ENCODE results near the gene GRM7.

The GRM7 gene

GRCh38 chr3:7388026-7388425 is 527.1 kb downstream of the GRM7 start:
- H3K4me3 ChIP-seq (ENCODE audit: extremely low read depth, insufficient read depth, low read length, poor library complexity, severe bottlenecking), result no peak overlapping the region
- no peaks in the 10 kb centered on the region for H3K36me3 ChIP-seq (ENCODE audit: control insufficient read depth, insufficient read depth, low read length)
- H3K27ac ChIP-seq (ENCODE audit: low read depth, low read length, severe bottlenecking), result no peak overlapping the region
- 83% methylated on average over 1 of the region's 2 CpGs; no CpG with 5 or more reads in 1 of the 2 experiments for WGBS, 2 experiments (ENCODE audit: insufficient coverage in 2 of 2)
- H3K9me3 ChIP-seq (ENCODE audit: control insufficient read depth, low read length), result no peaks in the 10 kb centered on the region
- no peaks in the 10 kb centered on the region for H3K4me1 ChIP-seq (ENCODE audit: control insufficient read depth, insufficient read depth, low read length, poor library complexity, severe bottlenecking)

DNA sequence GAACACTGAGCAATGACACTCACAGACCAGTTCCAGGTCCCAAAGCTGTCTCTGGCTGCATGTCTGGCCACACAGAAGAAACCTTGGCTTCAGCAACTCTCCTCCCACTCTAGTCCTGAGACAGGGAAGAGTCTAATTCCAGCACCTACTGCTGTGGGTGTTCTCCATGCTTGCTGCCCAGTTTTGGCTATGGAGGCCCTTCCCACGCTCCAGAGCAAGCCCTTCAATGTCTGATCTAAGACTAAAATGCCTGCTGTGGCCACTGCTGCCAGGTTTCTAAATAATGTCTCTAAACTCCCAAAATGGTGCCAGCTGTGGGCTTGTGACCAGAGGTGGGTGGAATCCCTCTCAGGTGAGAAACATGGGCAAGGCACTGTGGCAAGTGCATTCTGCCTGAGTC is 531.3 kb downstream of the GRM7 start:
- Histone ChIP-seq H3K4me1 (ENCODE audit: control insufficient read depth, insufficient read depth, low read length, poor library complexity, severe bottlenecking) (peaks cover 5% of the 10 kb centered on the region), H3K4me3 (ENCODE audit: extremely low read depth, insufficient read depth, low read length, poor library complexity, severe bottlenecking) (no peak overlapping the region), H3K27ac (ENCODE audit: low read depth, low read length, severe bottlenecking) (no peak overlapping the region), H3K9me3 (ENCODE audit: control insufficient read depth, low read length) (no peaks in the 10 kb centered on the region), H3K36me3 (ENCODE audit: control insufficient read depth, insufficient read depth, low read length) (no peaks in the 10 kb centered on the region)
- 75% methylated on average over 1 of the region's 1 CpG; no CpG with 5 or more reads in 1 of the 2 experiments for WGBS, 2 experiments (ENCODE audit: insufficient coverage in 2 of 2)

- Histone ChIP-seq H3K27ac (ENCODE audit: low read depth, low read length, severe bottlenecking) (no peak overlapping the region), H3K4me1 (ENCODE audit: control insufficient read depth, insufficient read depth, low read length, poor library complexity, severe bottlenecking) (peaks cover 5% of the 10 kb centered on the region), H3K36me3 (ENCODE audit: control insufficient read depth, insufficient read depth, low read length) (no peaks in the 10 kb centered on the region), H3K4me3 (ENCODE audit: extremely low read depth, insufficient read depth, low read length, poor library complexity, severe bottlenecking) (no peak overlapping the region), H3K9me3 (ENCODE audit: control insufficient read depth, low read length) (no peaks in the 10 kb centered on the region)
- WGBS, 2 experiments (ENCODE audit: insufficient coverage in 2 of 2), result 93 to 95% methylated on average over 3 of the region's 6 CpGs
Measured at GRCh38 chr3:7393944-7394605, 533.2 kb downstream of the GRM7 start.

DNA sequence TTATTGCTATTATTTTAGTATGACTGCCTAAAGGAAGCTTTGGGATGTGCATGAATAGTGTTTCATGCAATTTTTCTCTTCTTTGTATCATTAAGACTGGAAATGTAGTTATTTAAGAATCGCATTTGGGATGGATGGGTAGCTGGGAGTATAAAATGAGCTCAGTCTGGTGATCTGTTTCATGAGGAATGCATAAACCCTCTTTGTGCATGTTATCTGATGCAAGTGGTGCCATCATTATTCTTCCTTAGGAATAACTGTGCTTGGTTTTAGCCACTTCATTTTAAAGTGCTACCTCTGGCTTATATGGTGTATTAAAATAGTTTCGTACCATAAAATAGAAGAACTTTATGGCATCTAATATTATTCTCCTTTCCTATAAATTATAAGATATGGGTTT is 535.6 kb downstream of the GRM7 start:
- no CpG with 5 or more reads among the region's 2 CpGs for WGBS, 2 experiments (ENCODE audit: insufficient coverage in 2 of 2)
- H3K9me3 ChIP-seq (ENCODE audit: control insufficient read depth, low read length), result no peaks in the 10 kb centered on the region
- peaks cover 5% of the 10 kb centered on the region for H3K4me1 ChIP-seq (ENCODE audit: control insufficient read depth, insufficient read depth, low read length, poor library complexity, severe bottlenecking)
- no peaks in the 10 kb centered on the region for H3K36me3 ChIP-seq (ENCODE audit: control insufficient read depth, insufficient read depth, low read length)
- no peak overlapping the region for H3K27ac ChIP-seq (ENCODE audit: low read depth, low read length, severe bottlenecking)
- no peak overlapping the region for H3K4me3 ChIP-seq (ENCODE audit: extremely low read depth, insufficient read depth, low read length, poor library complexity, severe bottlenecking)

- Histone ChIP-seq H3K27ac (ENCODE audit: low read depth, low read length, severe bottlenecking) (no peak overlapping the region), H3K9me3 (ENCODE audit: control insufficient read depth, low read length) (no peaks in the 10 kb centered on the region), H3K4me1 (ENCODE audit: control insufficient read depth, insufficient read depth, low read length, poor library complexity, severe bottlenecking) (peaks cover 5% of the 10 kb centered on the region), H3K4me3 (ENCODE audit: extremely low read depth, insufficient read depth, low read length, poor library complexity, severe bottlenecking) (no peak overlapping the region), H3K36me3 (ENCODE audit: control insufficient read depth, insufficient read depth, low read length) (no peaks in the 10 kb centered on the region)
- no CpG with 5 or more reads among the region's 2 CpGs for WGBS, 2 experiments (ENCODE audit: insufficient coverage in 2 of 2)
Measured at GRCh38 chr3:7397097-7397496, 536.2 kb downstream of the GRM7 start.

GRCh38 chr3:7400360-7400759 is 539.4 kb downstream of the GRM7 start:
- Histone ChIP-seq H3K4me1 (ENCODE audit: control insufficient read depth, insufficient read depth, low read length, poor library complexity, severe bottlenecking) (peaks cover 5% of the 10 kb centered on the region), H3K27ac (ENCODE audit: low read depth, low read length, severe bottlenecking) (no peak overlapping the region), H3K9me3 (ENCODE audit: control insufficient read depth, low read length) (no peaks in the 10 kb centered on the region), H3K4me3 (ENCODE audit: extremely low read depth, insufficient read depth, low read length, poor library complexity, severe bottlenecking) (no peak overlapping the region), H3K36me3 (ENCODE audit: control insufficient read depth, insufficient read depth, low read length) (no peaks in the 10 kb centered on the region)
- 86 to 90% methylated on average over 1 of the region's 2 CpGs for WGBS, 2 experiments (ENCODE audit: insufficient coverage in 2 of 2)

DNA sequence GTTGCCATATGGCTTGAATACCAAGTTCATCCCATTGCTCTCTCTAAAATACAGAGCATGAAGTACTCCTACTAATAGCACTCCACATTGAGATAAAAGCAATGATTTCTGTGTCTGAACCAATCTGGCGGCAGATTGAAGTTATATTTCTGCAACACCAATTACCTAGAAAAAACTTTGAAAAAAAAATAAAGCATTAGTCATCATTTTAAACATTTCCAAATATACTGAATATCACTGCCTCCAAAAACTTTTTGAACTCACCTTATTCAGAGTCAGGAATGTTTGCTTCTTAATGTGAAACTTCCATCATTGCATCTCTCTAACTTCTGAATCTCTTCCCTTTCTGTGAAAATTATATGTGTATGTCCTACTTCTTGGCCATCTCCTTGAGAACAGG is 540.5 kb downstream of the GRM7 start:
- H3K9me3 ChIP-seq (ENCODE audit: control insufficient read depth, low read length), result no peaks in the 10 kb centered on the region
- no peak overlapping the region for H3K4me3 ChIP-seq (ENCODE audit: extremely low read depth, insufficient read depth, low read length, poor library complexity, severe bottlenecking)
- no peak overlapping the region for H3K27ac ChIP-seq (ENCODE audit: low read depth, low read length, severe bottlenecking)
- WGBS, 2 experiments (ENCODE audit: insufficient coverage in 2 of 2), result 100% methylated on average over 1 of the region's 1 CpG; no CpG with 5 or more reads in 1 of the 2 experiments
- H3K4me1 ChIP-seq (ENCODE audit: control insufficient read depth, insufficient read depth, low read length, poor library complexity, severe bottlenecking), result peaks cover 3% of the 10 kb centered on the region
- H3K36me3 ChIP-seq (ENCODE audit: control insufficient read depth, insufficient read depth, low read length), result no peaks in the 10 kb centered on the region

GRCh38 chr3:7407107-7407506 is 546.2 kb downstream of the GRM7 start:
- Histone ChIP-seq H3K27ac (ENCODE audit: low read depth, low read length, severe bottlenecking) (no peak overlapping the region), H3K36me3 (ENCODE audit: control insufficient read depth, insufficient read depth, low read length) (no peaks in the 10 kb centered on the region), H3K4me3 (ENCODE audit: extremely low read depth, insufficient read depth, low read length, poor library complexity, severe bottlenecking) (no peak overlapping the region), H3K9me3 (ENCODE audit: control insufficient read depth, low read length) (no peaks in the 10 kb centered on the region), H3K4me1 (ENCODE audit: control insufficient read depth, insufficient read depth, low read length, poor library complexity, severe bottlenecking) (no peaks in the 10 kb centered on the region)
- 93% methylated on average over 3 of the region's 4 CpGs; no CpG with 5 or more reads in 1 of the 2 experiments for WGBS, 2 experiments (ENCODE audit: insufficient coverage in 2 of 2)

DNA sequence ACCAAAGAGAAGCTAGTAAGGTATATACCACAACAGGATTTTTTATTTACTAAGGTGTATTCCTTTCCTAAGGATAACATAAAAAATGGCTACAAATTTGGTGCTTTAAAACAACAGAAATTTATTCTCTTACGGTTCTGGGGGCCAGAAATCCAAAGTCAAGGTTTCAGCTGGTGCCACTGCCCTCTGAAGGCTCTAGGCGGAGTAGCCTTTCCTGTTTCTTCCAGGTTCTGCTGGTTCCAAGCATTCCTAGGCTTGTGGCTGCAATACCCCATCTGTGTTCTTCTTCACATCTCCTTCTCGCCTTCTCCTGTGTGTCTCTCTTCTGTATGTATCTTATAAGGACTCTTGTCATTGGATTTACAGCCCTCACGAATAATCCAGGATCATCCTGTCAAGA is 549.9 kb downstream of the GRM7 start:
- 82 to 92% methylated on average over 2 of the region's 4 CpGs for WGBS, 2 experiments (ENCODE audit: insufficient coverage in 2 of 2)
- no peaks in the 10 kb centered on the region for H3K9me3 ChIP-seq (ENCODE audit: control insufficient read depth, low read length)
- H3K27ac ChIP-seq (ENCODE audit: low read depth, low read length, severe bottlenecking), result no peak overlapping the region
- H3K36me3 ChIP-seq (ENCODE audit: control insufficient read depth, insufficient read depth, low read length), result no peaks in the 10 kb centered on the region
- no peaks in the 10 kb centered on the region for H3K4me1 ChIP-seq (ENCODE audit: control insufficient read depth, insufficient read depth, low read length, poor library complexity, severe bottlenecking)
- H3K4me3 ChIP-seq (ENCODE audit: extremely low read depth, insufficient read depth, low read length, poor library complexity, severe bottlenecking), result no peak overlapping the region

GRCh38 chr3:7421065-7421464 is 560.1 kb downstream of the GRM7 start:
- H3K9me3 ChIP-seq (ENCODE audit: control insufficient read depth, low read length), result no peaks in the 10 kb centered on the region
- H3K36me3 ChIP-seq (ENCODE audit: control insufficient read depth, insufficient read depth, low read length), result no peaks in the 10 kb centered on the region
- WGBS, 2 experiments (ENCODE audit: insufficient coverage in 2 of 2), result no CpG with 5 or more reads among the region's 1 CpG
- no peaks in the 10 kb centered on the region for H3K4me1 ChIP-seq (ENCODE audit: control insufficient read depth, insufficient read depth, low read length, poor library complexity, severe bottlenecking)
- H3K4me3 ChIP-seq (ENCODE audit: extremely low read depth, insufficient read depth, low read length, poor library complexity, severe bottlenecking), result no peak overlapping the region
- no peak overlapping the region for H3K27ac ChIP-seq (ENCODE audit: low read depth, low read length, severe bottlenecking)

DNA sequence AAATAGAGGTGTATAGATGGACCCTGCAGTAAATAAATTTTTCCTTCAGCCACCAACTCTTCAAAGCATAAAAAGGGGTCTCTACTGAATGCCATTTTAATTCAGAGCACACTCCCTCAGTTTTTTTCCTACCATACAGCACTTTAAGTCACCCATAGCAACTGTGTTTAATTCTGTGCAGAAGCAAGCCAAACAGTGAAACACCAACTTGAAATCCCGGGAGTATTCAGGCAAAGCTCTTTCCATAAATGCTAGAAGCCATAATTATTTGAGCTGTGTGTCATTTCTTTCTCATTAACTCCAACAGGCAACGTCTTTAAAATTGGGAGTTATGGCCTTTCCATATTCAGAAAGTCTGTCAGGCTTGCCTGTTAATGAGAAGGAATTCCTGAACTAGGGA is 562.1 kb downstream of the GRM7 start:
- H3K9me3 ChIP-seq (ENCODE audit: control insufficient read depth, low read length), result no peaks in the 10 kb centered on the region
- no peaks in the 10 kb centered on the region for H3K36me3 ChIP-seq (ENCODE audit: control insufficient read depth, insufficient read depth, low read length)
- no peaks in the 10 kb centered on the region for H3K4me1 ChIP-seq (ENCODE audit: control insufficient read depth, insufficient read depth, low read length, poor library complexity, severe bottlenecking)
- H3K27ac ChIP-seq (ENCODE audit: low read depth, low read length, severe bottlenecking), result no peak overlapping the region
- no peak overlapping the region for H3K4me3 ChIP-seq (ENCODE audit: extremely low read depth, insufficient read depth, low read length, poor library complexity, severe bottlenecking)
- WGBS, 2 experiments (ENCODE audit: insufficient coverage in 2 of 2), result 100% methylated on average over 1 of the region's 2 CpGs; no CpG with 5 or more reads in 1 of the 2 experiments
